Naive thymus-derived CD4-positive, alpha-beta T cell (primary cell): ENCODE measurements around the gene ATF6B. TPM values are rescaled to one million over a fixed set of nuclear protein-coding genes. Genes with fewer than 3 reads are reported as not detected.
"Not testable (repeated sequence)": the region's sequence is repeated elsewhere in the genome, so short reads cannot be mapped to it uniquely, and the experiment has no call there.

Experiments used
- ATAC-seq: fragments of 150-1000 bp; cut with Tn5 transposase; 2 replicates; pipeline ENCODE4 v1.10.0; 2021; ENCODE audit warnings: mild to moderate bottlenecking, moderate library complexity
- CTCF ChIA-PET: fragments of 350-600 bp; sonication (Branson Sonifier 250); formaldehyde crosslinking; loops from one replicate; lab custom pipeline; 2021; ENCODE audit warnings: antibody characterized with exemption; lab: Charles Lee
- POLR2A ChIA-PET: fragments of 350-600 bp; sonication (Branson Sonifier 250); formaldehyde crosslinking; loops from one replicate; lab custom pipeline; 2021; ENCODE audit warnings: antibody characterized with exemption, inconsistent platforms; lab: Charles Lee
- DNase-seq, 9 donors: peaks; one replicate each; pipeline versions ENCODE4 v3.0.0 to v3.0.0-alpha.2; 2020 to 2022; ENCODE audit warnings: mixed read lengths in 1 of 9
- H3K27ac ChIP-seq: one replicate; pipeline ENCODE4 v1.7.0; 2013; ENCODE audit warnings: mild to moderate bottlenecking, low read depth, low read length, moderate library complexity
- H3K27me3 ChIP-seq, 2 donors: one replicate each; pipeline ENCODE4 v1.7.0; 2013; ENCODE audit warnings: low read length in 2 of 2, mild to moderate bottlenecking in 2 of 2, moderate library complexity in 2 of 2; ENCODE audit not compliant: control insufficient read depth in 2 of 2, insufficient read depth in 2 of 2
- H3K36me3 ChIP-seq, 3 experiments: 1 replicate in 2 of 3; 2 replicates in 1 of 3; pipeline ENCODE4 v1.7.0; 2013; ENCODE audit warnings: low read length in 3 of 3, mild to moderate bottlenecking in 3 of 3, moderate library complexity in 1 of 3; ENCODE audit not compliant: insufficient read depth in 3 of 3, control insufficient read depth in 2 of 3
- H3K4me1 ChIP-seq, 2 donors: one replicate each; pipeline ENCODE4 v1.7.0; 2013; ENCODE audit warnings: low read length in 2 of 2, mild to moderate bottlenecking in 2 of 2, moderate library complexity in 1 of 2; ENCODE audit not compliant: control insufficient read depth in 2 of 2, insufficient read depth in 2 of 2
- H3K4me3 ChIP-seq: 2 replicates; pipeline ENCODE4 v1.7.0; 2013; ENCODE audit warnings: mild to moderate bottlenecking, low read length
- H3K9me3 ChIP-seq, 3 experiments: 1 replicate in 2 of 3; 2 replicates in 1 of 3; pipeline ENCODE4 v1.7.0; 2013; ENCODE audit warnings: low read length in 3 of 3; ENCODE audit not compliant: control insufficient read depth in 2 of 3
- H3K27ac Mint-ChIP-seq, 9 donors: one replicate each; pipeline ENCODE4 v1.8.0; 2020 to 2022; ENCODE audit warnings: mixed read lengths in 9 of 9, mild to moderate bottlenecking in 8 of 9, moderate library complexity in 5 of 9, inconsistent platforms in 2 of 9
- H3K27me3 Mint-ChIP-seq, 5 donors: one replicate each; pipeline ENCODE4 v1.8.0; 2021 to 2022; ENCODE audit warnings: mixed read lengths in 5 of 5, mild to moderate bottlenecking in 1 of 5
- H3K36me3 Mint-ChIP-seq, 5 donors: one replicate each; pipeline ENCODE4 v1.8.0; 2020 to 2022; ENCODE audit warnings: mixed read lengths in 5 of 5, mild to moderate bottlenecking in 3 of 5, inconsistent platforms in 1 of 5
- H3K4me1 Mint-ChIP-seq, 7 donors: one replicate each; pipeline ENCODE4 v1.8.0; 2020 to 2022; ENCODE audit warnings: mixed read lengths in 7 of 7, mild to moderate bottlenecking in 3 of 7, inconsistent platforms in 1 of 7
- H3K4me3 Mint-ChIP-seq, 10 donors: one replicate each; pipeline ENCODE4 v1.8.0; 2020 to 2022; ENCODE audit warnings: mild to moderate bottlenecking in 10 of 10, mixed read lengths in 10 of 10, moderate library complexity in 6 of 10, inconsistent platforms in 2 of 10
- H3K9me3 Mint-ChIP-seq, 11 donors: one replicate each; pipeline ENCODE4 v1.8.0; 2020 to 2022; ENCODE audit warnings: mixed read lengths in 11 of 11, mild to moderate bottlenecking in 4 of 11, inconsistent platforms in 1 of 11, moderate library complexity in 1 of 11
- intact Hi-C, 2 donors: fragments of 100-400 bp; cut with micrococcal nuclease; formaldehyde crosslinking; loops; one replicate each; pipeline ENCODE4 v1.15.1; 2023
- polyA plus RNA-seq, 2 donors: library from polyadenylated mRNA; unstranded; fragments of 300-500 nt; fragmentation: Illumina TruSeq; gene quantifications; one replicate each; pipeline ENCODE4 v1.2.3, GENCODE V29; 2021
- total RNA-seq, 6 experiments: library from RNA in 5 of 6; stranded (reverse) in 5 of 6; gene quantifications; 1 replicate in 5 of 6; 2 replicates in 1 of 6; pipeline ENCODE4 v1.2.3 and lab custom pipeline; 2021 to 2026

The ATF6B gene
- total and polyA plus RNA-seq, 7 experiments from 2014 or later: 28.0 to 168 (median 138) TPM

GRCh38 chr6:32100251-32100650, 27.8 kb downstream of the ATF6B start:
- DNase-seq, H3K36me3 Mint-ChIP-seq, H3K27ac Mint-ChIP-seq, H3K4me3 Mint-ChIP-seq, H3K27me3 ChIP-seq, H3K4me1 ChIP-seq, ATAC-seq, H3K9me3 Mint-ChIP-seq, H3K27ac ChIP-seq, H3K36me3 ChIP-seq, intact Hi-C loops, H3K4me3 ChIP-seq, H3K4me1 Mint-ChIP-seq, H3K9me3 ChIP-seq, CTCF ChIA-PET: not testable (repeated sequence)
- peaks cover 15 to 53% (median 32%) of the 10 kb centered on the region in 5 donors for H3K27me3 Mint-ChIP-seq
- POLR2A ChIA-PET: interaction anchor here (1.1 kb wide), 1 partner anchor 141 kb away, joined by 4 read pairs; the partner anchor contains the start of gene SKIC2

- CTCF ChIA-PET: no interaction called here
- no peak for DNase-seq
- intact Hi-C loops: no loop called here
Observed at GRCh38 chr6:32097364-32097763, 30.7 kb downstream of the ATF6B start.

GRCh38 chr6:32096394-32097258, 31.4 kb downstream of the ATF6B start:
- DNase-seq (no peak), ATAC-seq (peak; percentile 16)
- Mint-ChIP-seq H3K4me1 (peaks cover 0 to 3% (median 0%) of the 10 kb centered on the region in 7 donors), H3K9me3 (peaks cover 0 to 3% (median 0%) of the 10 kb centered on the region in 11 donors), H3K27ac (no peak overlapping the region), H3K27me3 (peaks cover 19 to 57% (median 52%) of the 10 kb centered on the region in 5 donors), H3K36me3 (peaks cover 0 to 5% (median 4%) of the 10 kb centered on the region in 5 donors), H3K4me3 (peak overlapping the region in 6 of 10 donors; percentile 21 to 70 (median 52))
- POLR2A ChIA-PET: no interaction called here
- peaks cover 0 to 5% of the 10 kb centered on the region in 2 donors for H3K27me3 ChIP-seq
- intact Hi-C loops: no loop called here
- no peaks in the 10 kb centered on the region for H3K9me3 ChIP-seq
- no peaks in the 10 kb centered on the region for H3K36me3 ChIP-seq
- H3K4me3 ChIP-seq: no peak overlapping the region
- H3K27ac ChIP-seq: no peak overlapping the region
- H3K4me1 ChIP-seq: peaks cover 0 to 7% of the 10 kb centered on the region in 2 donors
- CTCF ChIA-PET: no interaction called here

More at GRCh38 chr6:32097364-32097763, 30.7 kb downstream of the ATF6B start:
- peaks cover 0 to 5% of the 10 kb centered on the region in 2 donors for H3K27me3 ChIP-seq
- peaks cover 0 to 5% (median under 1%) of the 10 kb centered on the region in 5 donors for H3K36me3 Mint-ChIP-seq
- H3K27ac ChIP-seq: no peak overlapping the region
- H3K4me3 Mint-ChIP-seq: peak overlapping the region in 2 of 10 donors; percentile 51 to 70
- POLR2A ChIA-PET: no interaction called here
- H3K4me1 ChIP-seq: peaks cover 0 to 7% of the 10 kb centered on the region in 2 donors
- ATAC-seq: no peak
- no peak overlapping the region for H3K4me3 ChIP-seq
- peaks cover 0 to 3% (median 0%) of the 10 kb centered on the region in 7 donors for H3K4me1 Mint-ChIP-seq
- H3K27me3 Mint-ChIP-seq: peaks cover 19 to 54% (median 48%) of the 10 kb centered on the region in 5 donors
- H3K27ac Mint-ChIP-seq: no peak overlapping the region
- H3K36me3 ChIP-seq: no peaks in the 10 kb centered on the region
- peaks cover 0 to 3% (median 0%) of the 10 kb centered on the region in 11 donors for H3K9me3 Mint-ChIP-seq
- H3K9me3 ChIP-seq: no peaks in the 10 kb centered on the region

GRCh38 chr6:32096087-32096393, 32.0 kb downstream of the ATF6B start:
- peaks cover 19 to 57% (median 50%) of the 10 kb centered on the region in 5 donors for H3K27me3 Mint-ChIP-seq

DNA sequence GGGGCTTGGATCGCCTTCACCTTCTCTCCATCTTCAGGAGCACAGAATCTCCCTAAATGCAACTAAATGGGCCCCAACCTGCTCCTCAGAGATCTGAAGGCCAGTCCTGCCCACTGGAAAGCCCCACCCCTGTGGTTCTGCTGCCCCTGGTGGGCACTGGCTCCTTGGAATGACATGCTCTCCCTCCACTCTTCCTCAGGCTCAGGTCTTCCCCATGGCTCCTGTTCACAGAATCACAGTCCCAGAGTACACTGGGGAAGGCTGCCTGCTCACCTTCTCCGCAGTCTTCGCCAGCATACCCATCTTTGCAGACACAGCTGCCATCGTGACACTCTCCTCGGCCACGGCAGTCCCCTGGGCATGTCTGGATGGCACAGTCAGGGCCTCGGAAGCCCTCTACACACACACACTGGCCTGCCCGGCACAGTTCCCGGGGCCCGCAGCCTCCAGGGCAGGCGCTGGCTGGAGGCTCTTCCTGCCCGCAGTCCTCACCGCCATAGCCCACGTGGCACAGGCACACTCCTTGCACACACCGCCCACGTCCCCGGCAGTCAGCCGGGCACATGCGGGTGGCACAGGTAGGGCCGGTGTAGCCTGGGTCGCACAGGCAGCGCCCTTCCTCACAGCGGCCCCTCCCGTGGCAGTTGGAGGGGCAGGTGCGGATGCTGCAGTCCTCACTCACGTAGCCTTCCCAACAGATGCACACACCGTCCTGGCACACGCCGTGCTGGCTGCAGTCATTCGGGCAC, 32.5 kb downstream of the ATF6B start:
- no peak for ATAC-seq
- peak overlapping the region in 6 of 10 donors; percentile 4 to 70 (median 59) for H3K4me3 Mint-ChIP-seq
- peaks cover 0 to 5% (median 4%) of the 10 kb centered on the region in 5 donors for H3K36me3 Mint-ChIP-seq

More at GRCh38 chr6:32096087-32096393, 32.0 kb downstream of the ATF6B start:
- peaks cover 0 to 7% of the 10 kb centered on the region in 2 donors for H3K4me1 ChIP-seq
- intact Hi-C loops: no loop called here
- peak overlapping the region in 7 of 10 donors; percentile 4 to 70 (median 59) for H3K4me3 Mint-ChIP-seq
- H3K36me3 Mint-ChIP-seq: peaks cover 0 to 5% (median 4%) of the 10 kb centered on the region in 5 donors
- peaks cover 0 to 3% (median 0%) of the 10 kb centered on the region in 7 donors for H3K4me1 Mint-ChIP-seq
- ChIA-PET POLR2A (no interaction called here), CTCF (no interaction called here)
- H3K36me3 ChIP-seq: no peaks in the 10 kb centered on the region
- no peak for ATAC-seq
- H3K9me3 ChIP-seq: no peaks in the 10 kb centered on the region
- DNase-seq: no peak
- H3K27me3 ChIP-seq: peaks cover 0 to 5% of the 10 kb centered on the region in 2 donors
- H3K4me3 ChIP-seq: no peak overlapping the region
- H3K9me3 Mint-ChIP-seq: peaks cover 0 to 3% (median 0%) of the 10 kb centered on the region in 11 donors
- no peak overlapping the region for H3K27ac Mint-ChIP-seq
- no peak overlapping the region for H3K27ac ChIP-seq

GRCh38 chr6:32092760-32093497, 35.1 kb downstream of the ATF6B start:
- POLR2A ChIA-PET: no interaction called here
- no peak overlapping the region for H3K27ac Mint-ChIP-seq

More for the DNA sequence above, 32.5 kb downstream of the ATF6B start:
- Histone ChIP-seq H3K27ac (no peak overlapping the region), H3K4me1 (peaks cover 0 to 7% of the 10 kb centered on the region in 2 donors), H3K36me3 (no peaks in the 10 kb centered on the region), H3K4me3 (no peak overlapping the region), H3K27me3 (peaks cover 0 to 5% of the 10 kb centered on the region in 2 donors), H3K9me3 (no peaks in the 10 kb centered on the region)
- Mint-ChIP-seq H3K9me3 (peaks cover 0 to 3% (median 0%) of the 10 kb centered on the region in 11 donors), H3K27me3 (peaks cover 19 to 62% (median 50%) of the 10 kb centered on the region in 5 donors), H3K27ac (no peak overlapping the region), H3K4me1 (peaks cover 0 to 3% (median 0%) of the 10 kb centered on the region in 7 donors)
- CTCF ChIA-PET: no interaction called here
- DNase-seq: no peak
- POLR2A ChIA-PET: no interaction called here
- intact Hi-C loops: no loop called here

More at GRCh38 chr6:32092760-32093497, 35.1 kb downstream of the ATF6B start:
- Histone ChIP-seq H3K27ac (no peak overlapping the region), H3K4me3 (no peak overlapping the region), H3K36me3 (no peaks in the 10 kb centered on the region), H3K27me3 (peaks cover 0 to 5% of the 10 kb centered on the region in 2 donors), H3K4me1 (peaks cover 0 to 7% of the 10 kb centered on the region in 2 donors), H3K9me3 (no peaks in the 10 kb centered on the region)
- intact Hi-C loops: no loop called here
- H3K36me3 Mint-ChIP-seq: peaks cover 0 to 5% (median 4%) of the 10 kb centered on the region in 5 donors
- CTCF ChIA-PET: no interaction called here
- peaks cover 9 to 61% (median 33%) of the 10 kb centered on the region in 5 donors for H3K27me3 Mint-ChIP-seq
- no peak overlapping the region for H3K4me3 Mint-ChIP-seq
- peaks cover 0 to 3% (median 0%) of the 10 kb centered on the region in 7 donors for H3K4me1 Mint-ChIP-seq
- no peak for ATAC-seq
- no peak for DNase-seq
- H3K9me3 Mint-ChIP-seq: peaks cover 0 to 2% (median 0%) of the 10 kb centered on the region in 11 donors
